ENCODE measurements around the gene COQ10A.

- TF ChIP-seq, protein P1, sequence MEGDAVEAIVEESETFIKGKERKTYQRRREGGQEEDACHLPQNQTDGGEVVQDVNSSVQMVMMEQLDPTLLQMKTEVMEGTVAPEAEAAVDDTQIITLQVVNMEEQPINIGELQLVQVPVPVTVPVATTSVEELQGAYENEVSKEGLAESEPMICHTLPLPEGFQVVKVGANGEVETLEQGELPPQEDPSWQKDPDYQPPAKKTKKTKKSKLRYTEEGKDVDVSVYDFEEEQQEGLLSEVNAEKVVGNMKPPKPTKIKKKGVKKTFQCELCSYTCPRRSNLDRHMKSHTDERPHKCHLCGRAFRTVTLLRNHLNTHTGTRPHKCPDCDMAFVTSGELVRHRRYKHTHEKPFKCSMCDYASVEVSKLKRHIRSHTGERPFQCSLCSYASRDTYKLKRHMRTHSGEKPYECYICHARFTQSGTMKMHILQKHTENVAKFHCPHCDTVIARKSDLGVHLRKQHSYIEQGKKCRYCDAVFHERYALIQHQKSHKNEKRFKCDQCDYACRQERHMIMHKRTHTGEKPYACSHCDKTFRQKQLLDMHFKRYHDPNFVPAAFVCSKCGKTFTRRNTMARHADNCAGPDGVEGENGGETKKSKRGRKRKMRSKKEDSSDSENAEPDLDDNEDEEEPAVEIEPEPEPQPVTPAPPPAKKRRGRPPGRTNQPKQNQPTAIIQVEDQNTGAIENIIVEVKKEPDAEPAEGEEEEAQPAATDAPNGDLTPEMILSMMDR (IDR thresholded peaks at IDR 0.05): no peak
- TF ChIP-seq MAX (CRISPR knock-in tag; IDR thresholded peaks at IDR 0.05): no peak
- TF ChIP-seq TEAD4 (CRISPR knock-in tag; IDR thresholded peaks at IDR 0.05): no peak
- TF ChIP-seq RELA (CRISPR knock-in tag; IDR thresholded peaks at IDR 0.05; ENCODE audit: borderline replicate concordance): no peak
- no peak for TF ChIP-seq KAT7 (CRISPR knock-in tag; IDR thresholded peaks at IDR 0.05; ENCODE audit: borderline replicate concordance)
- no peak for TF ChIP-seq FOXP1 (CRISPR knock-in tag; IDR thresholded peaks at IDR 0.05; ENCODE audit: borderline replicate concordance)
- TF ChIP-seq ATF2 (CRISPR knock-in tag; IDR thresholded peaks at IDR 0.05; ENCODE audit: borderline replicate concordance, low read depth): no peak
- TF ChIP-seq, protein P2, sequence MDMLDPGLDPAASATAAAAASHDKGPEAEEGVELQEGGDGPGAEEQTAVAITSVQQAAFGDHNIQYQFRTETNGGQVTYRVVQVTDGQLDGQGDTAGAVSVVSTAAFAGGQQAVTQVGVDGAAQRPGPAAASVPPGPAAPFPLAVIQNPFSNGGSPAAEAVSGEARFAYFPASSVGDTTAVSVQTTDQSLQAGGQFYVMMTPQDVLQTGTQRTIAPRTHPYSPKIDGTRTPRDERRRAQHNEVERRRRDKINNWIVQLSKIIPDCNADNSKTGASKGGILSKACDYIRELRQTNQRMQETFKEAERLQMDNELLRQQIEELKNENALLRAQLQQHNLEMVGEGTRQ (CRISPR knock-in tag; IDR thresholded peaks at IDR 0.05): no peak
Observed at GRCh38 chr12:56236985-56237384, 29.8 kb upstream of the COQ10A start.
